Measurements from ENCODE around the gene WDR46.

Gene WDR46, protein sequence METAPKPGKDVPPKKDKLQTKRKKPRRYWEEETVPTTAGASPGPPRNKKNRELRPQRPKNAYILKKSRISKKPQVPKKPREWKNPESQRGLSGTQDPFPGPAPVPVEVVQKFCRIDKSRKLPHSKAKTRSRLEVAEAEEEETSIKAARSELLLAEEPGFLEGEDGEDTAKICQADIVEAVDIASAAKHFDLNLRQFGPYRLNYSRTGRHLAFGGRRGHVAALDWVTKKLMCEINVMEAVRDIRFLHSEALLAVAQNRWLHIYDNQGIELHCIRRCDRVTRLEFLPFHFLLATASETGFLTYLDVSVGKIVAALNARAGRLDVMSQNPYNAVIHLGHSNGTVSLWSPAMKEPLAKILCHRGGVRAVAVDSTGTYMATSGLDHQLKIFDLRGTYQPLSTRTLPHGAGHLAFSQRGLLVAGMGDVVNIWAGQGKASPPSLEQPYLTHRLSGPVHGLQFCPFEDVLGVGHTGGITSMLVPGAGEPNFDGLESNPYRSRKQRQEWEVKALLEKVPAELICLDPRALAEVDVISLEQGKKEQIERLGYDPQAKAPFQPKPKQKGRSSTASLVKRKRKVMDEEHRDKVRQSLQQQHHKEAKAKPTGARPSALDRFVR

DNA sequence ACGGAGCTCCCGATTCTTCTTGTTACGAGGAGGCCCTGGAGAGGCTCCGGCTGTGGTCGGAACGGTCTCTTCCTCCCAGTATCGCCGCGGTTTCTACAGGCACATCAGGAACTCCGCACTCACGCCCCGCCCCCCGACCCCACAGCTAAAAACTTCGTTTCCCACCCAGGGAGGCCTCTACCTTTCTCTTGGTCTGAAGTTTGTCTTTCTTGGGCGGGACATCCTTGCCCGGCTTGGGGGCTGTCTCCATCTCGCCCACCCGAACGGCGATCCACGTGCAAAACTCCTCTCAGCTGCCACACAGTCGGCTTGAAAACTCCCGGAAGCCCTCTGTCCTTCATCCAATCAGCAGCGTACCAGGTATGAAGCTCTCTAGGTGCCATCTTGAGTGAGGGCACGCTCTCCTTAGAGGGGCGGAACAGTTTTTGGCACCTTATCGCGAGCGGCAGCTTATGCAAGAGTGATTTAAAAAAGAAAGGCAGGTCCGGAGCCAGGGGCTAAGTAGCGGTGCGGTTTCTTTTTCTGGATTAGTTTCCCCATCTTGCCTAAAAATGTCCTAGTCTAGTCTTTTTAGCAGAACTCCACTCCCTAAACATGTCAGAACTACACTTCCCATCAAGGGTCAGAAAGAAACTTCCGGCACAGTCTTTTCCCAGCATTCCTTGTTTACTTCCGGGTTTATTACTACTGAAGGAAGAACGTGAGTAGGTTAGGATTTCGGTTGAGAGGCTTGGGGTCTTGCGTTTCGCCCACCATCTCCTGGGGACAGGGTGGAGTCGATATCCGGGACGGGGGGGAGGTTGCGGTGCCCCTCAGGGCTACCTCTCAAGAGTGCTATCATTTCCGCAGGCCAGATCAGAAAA is at the start of gene WDR46, which contains the start of gene PFDN6:
TSS of gene WDR46 (minus strand) at position 319 of the 863 bp plus-strand sequence. CDS start at position 250, 69 bp downstream.
TSS of gene PFDN6 (plus strand) at position 681 of the 863 bp plus-strand sequence. CDS start 256 bp downstream, outside the sequence.
- Histone ChIP-seq H3K4me3 (ENCODE audit: low read length) (peak within 1 kb of the TSS; percentile 66), H3K9ac (ENCODE audit: low read length) (peak within 1 kb of the TSS; percentile 40), H3K4me1 (ENCODE audit: control insufficient read depth, insufficient read depth, low read length) (peaks cover 18% of the 10 kb centered on the region), H3K27me3 (ENCODE audit: control insufficient read depth, insufficient read depth, low read length) (no peaks in the 10 kb centered on the region), H3K27ac (ENCODE audit: low read depth, low read length) (peak within 1 kb of the TSS; percentile 65), H3K36me3 (ENCODE audit: control insufficient read depth, insufficient read depth, low read length) (peaks cover 19% of the 10 kb centered on the region)

DNA sequence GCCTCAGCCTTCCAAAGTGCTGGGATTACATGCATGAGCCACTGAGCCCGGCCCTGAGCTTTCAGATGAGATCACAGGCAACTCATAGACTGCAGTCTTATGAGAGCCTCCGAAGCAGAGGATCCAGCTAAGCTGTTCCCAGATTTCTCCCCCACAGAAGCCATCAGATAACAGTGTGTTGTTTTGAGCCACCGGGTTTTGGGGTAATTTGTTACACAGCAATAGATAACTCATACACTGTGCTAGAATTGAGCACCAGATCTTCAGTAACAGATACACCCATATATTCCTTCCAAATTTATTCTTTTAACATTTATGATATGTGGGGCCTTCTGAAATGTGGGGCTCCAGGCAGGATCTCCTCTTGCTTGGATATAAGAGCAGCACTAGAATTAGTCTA is 47.5 kb upstream of the WDR46 start:
- Histone ChIP-seq H3K27ac (ENCODE audit: low read depth, low read length) (no peak overlapping the region), H3K27me3 (ENCODE audit: control insufficient read depth, insufficient read depth, low read length) (no peaks in the 10 kb centered on the region), H3K4me1 (ENCODE audit: control insufficient read depth, insufficient read depth, low read length) (no peaks in the 10 kb centered on the region), H3K36me3 (ENCODE audit: control insufficient read depth, insufficient read depth, low read length) (no peaks in the 10 kb centered on the region), H3K4me3 (ENCODE audit: low read length) (no peak overlapping the region), H3K9ac (ENCODE audit: low read length) (no peak overlapping the region)

DNA sequence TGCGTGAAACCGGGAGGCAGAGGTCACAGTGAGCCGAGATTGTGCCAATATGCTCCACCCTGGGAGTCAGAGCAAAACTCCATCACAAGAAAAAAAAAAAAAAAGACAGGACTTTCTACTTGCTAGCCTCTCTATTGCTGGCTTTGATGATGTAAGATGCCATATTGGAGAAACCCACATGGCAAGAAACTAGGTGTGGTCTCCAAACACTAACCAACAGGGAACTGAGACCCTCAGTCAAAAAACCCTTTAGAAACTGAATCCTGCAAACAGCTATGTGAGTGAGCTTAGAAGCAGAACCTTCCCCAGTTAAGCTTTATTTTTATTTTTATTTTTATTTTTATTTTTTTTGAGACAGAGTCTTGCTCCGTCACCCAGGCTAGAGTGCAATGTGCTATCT is 46.9 kb upstream of the WDR46 start:
- Histone ChIP-seq H3K4me3 (ENCODE audit: low read length) (no peak overlapping the region), H3K36me3 (ENCODE audit: control insufficient read depth, insufficient read depth, low read length) (no peaks in the 10 kb centered on the region), H3K27me3 (ENCODE audit: control insufficient read depth, insufficient read depth, low read length) (no peaks in the 10 kb centered on the region), H3K27ac (ENCODE audit: low read depth, low read length) (no peak overlapping the region), H3K4me1 (ENCODE audit: control insufficient read depth, insufficient read depth, low read length) (no peaks in the 10 kb centered on the region), H3K9ac (ENCODE audit: low read length) (no peak overlapping the region)

DNA sequence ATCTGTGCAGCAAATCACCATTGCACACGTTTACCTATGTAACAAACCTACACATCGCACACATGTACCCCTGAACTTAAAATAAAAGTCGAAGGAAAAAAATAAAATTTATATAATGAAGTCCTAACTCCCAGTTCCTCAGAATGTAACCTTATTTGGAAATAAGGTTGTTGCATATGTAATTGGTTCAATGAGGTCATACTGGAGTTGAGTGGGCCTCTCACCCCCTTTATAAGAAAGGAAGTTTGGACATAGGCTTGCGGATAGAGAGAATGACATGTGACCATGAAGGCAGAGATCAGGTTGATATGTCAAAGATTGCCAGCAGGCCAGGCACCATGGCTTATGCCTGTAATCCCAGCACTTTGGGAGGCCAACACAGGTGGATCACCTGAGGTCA is 44.6 kb upstream of the WDR46 start:
- no peaks in the 10 kb centered on the region for H3K27me3 ChIP-seq (ENCODE audit: control insufficient read depth, insufficient read depth, low read length)
- H3K4me3 ChIP-seq (ENCODE audit: low read length) = no peak overlapping the region
- H3K4me1 ChIP-seq (ENCODE audit: control insufficient read depth, insufficient read depth, low read length) = no peaks in the 10 kb centered on the region
- H3K9ac ChIP-seq (ENCODE audit: low read length) = no peak overlapping the region
- H3K27ac ChIP-seq (ENCODE audit: low read depth, low read length) = no peak overlapping the region
- no peaks in the 10 kb centered on the region for H3K36me3 ChIP-seq (ENCODE audit: control insufficient read depth, insufficient read depth, low read length)

DNA sequence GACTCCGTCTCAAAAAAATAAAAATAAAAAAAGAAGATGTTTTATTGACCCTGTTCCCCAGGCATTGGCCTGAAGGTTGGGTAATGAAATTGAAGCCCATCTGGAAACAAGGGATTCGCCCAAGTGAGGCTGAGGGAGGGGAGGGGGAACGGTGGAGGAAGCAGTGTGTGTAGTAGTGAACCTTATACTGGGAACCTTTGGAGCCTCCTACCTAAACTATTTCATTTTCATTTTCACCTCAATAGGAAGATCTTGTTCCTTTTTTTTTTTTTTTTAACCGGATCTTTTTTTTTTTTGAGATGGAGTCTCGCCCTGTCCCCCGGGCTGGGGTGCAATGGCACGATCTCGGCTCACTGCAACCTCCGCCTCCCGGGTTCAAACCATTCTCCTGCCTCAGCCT is 41.7 kb upstream of the WDR46 start:
- no peaks in the 10 kb centered on the region for H3K36me3 ChIP-seq (ENCODE audit: control insufficient read depth, insufficient read depth, low read length)
- no peak overlapping the region for H3K27ac ChIP-seq (ENCODE audit: low read depth, low read length)

DNA sequence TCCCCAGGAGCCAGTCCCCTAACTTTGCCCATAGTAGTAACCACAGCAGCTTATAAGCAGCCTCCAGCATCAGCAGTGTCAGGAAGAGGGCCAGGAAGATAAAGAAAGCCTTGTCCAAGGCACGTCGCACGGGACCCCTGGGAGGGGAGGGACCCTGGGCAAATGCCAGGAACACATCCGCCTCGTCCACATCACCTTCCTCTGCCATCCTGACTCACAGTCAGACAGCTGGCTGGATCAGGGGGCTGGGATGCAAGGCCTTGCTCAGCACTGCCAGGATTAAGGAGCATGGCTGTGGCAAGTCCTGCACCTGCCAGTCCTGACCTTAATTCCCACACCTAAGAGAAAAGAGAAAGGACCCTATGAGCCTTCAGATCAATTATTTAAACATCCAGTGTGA is 40.0 kb upstream of the WDR46 start:
- Histone ChIP-seq H3K27ac (ENCODE audit: low read depth, low read length) (no peak overlapping the region), H3K36me3 (ENCODE audit: control insufficient read depth, insufficient read depth, low read length) (no peaks in the 10 kb centered on the region), H3K4me3 (ENCODE audit: low read length) (no peak overlapping the region), H3K4me1 (ENCODE audit: control insufficient read depth, insufficient read depth, low read length) (no peaks in the 10 kb centered on the region), H3K27me3 (ENCODE audit: control insufficient read depth, insufficient read depth, low read length) (no peaks in the 10 kb centered on the region), H3K9ac (ENCODE audit: low read length) (no peak overlapping the region)

More for the DNA sequence above, 41.7 kb upstream of the WDR46 start:
- no peaks in the 10 kb centered on the region for H3K4me1 ChIP-seq (ENCODE audit: control insufficient read depth, insufficient read depth, low read length)
- H3K9ac ChIP-seq (ENCODE audit: low read length) = no peak overlapping the region
- no peak overlapping the region for H3K4me3 ChIP-seq (ENCODE audit: low read length)
- H3K27me3 ChIP-seq (ENCODE audit: control insufficient read depth, insufficient read depth, low read length) = no peaks in the 10 kb centered on the region

DNA sequence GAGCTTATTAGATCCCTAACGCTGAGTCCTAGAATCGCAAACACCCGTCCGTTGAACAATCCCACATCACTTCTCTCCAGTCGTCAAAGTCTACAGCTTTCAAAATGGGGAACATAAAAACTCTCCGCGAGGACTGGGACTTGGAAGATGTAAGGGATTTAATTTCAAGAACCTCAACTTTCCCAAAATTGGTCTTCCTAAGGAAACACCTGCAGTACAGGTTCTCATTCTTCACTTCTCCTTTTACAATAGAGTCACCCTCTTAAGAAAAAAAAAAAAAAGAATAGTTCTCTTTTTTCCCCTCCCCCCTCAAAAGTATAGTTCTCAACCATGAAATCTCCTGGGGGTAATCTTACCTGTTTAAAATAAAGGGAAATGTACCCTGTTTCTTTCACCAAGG is 35.1 kb upstream of the WDR46 start:
- H3K4me1 ChIP-seq (ENCODE audit: control insufficient read depth, insufficient read depth, low read length) = peaks cover 4% of the 10 kb centered on the region
- H3K27me3 ChIP-seq (ENCODE audit: control insufficient read depth, insufficient read depth, low read length) = no peaks in the 10 kb centered on the region
- no peak overlapping the region for H3K9ac ChIP-seq (ENCODE audit: low read length)
- H3K27ac ChIP-seq (ENCODE audit: low read depth, low read length) = no peak overlapping the region
- H3K36me3 ChIP-seq (ENCODE audit: control insufficient read depth, insufficient read depth, low read length) = peaks cover 12% of the 10 kb centered on the region
- peak overlapping the region; percentile 75 for H3K4me3 ChIP-seq (ENCODE audit: low read length)

DNA sequence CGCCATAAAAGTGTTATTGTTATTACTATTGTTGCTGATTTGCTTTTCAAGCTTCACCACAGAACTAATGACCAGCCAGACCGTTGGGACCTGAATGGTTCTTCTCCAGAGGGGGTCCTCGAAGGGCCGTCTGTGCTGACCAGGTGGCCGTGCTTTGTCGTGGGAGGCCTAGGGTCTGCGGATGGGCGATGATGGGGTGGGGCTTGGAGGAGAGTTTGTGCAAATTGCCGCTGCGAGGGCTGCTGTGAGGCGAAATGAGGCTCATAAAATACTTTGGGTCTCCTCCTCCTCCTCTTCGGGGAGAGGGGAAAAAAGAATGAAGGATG is 34.5 kb upstream of the WDR46 start:
- no peak overlapping the region for H3K9ac ChIP-seq (ENCODE audit: low read length)
- peak overlapping the region; percentile 85 for H3K27ac ChIP-seq (ENCODE audit: low read depth, low read length)
- H3K27me3 ChIP-seq (ENCODE audit: control insufficient read depth, insufficient read depth, low read length) = no peaks in the 10 kb centered on the region
- peaks cover 4% of the 10 kb centered on the region for H3K4me1 ChIP-seq (ENCODE audit: control insufficient read depth, insufficient read depth, low read length)
- H3K4me3 ChIP-seq (ENCODE audit: low read length) = peak overlapping the region; percentile 75
- H3K36me3 ChIP-seq (ENCODE audit: control insufficient read depth, insufficient read depth, low read length) = peaks cover 17% of the 10 kb centered on the region

DNA sequence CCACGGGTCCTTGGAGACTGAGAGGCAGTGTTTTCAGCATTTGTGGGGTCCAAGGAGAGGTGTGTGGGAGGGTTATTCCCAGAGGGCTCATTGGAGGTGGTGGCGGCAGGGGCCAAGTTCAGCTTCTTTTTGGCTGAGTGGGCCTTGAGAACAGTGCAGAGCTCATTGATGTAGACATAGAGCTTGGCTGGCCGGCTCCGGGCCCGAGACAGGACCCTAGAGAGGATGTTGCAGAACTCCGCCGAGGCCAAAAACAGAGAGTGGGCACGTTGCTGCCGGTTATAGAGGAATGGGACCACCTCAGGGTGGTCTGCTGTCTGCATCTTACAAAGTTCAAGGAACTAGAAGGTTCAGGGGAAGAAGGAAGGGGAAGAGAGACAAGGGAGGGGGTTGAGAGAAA is 32.2 kb upstream of the WDR46 start:
- H3K4me1 ChIP-seq (ENCODE audit: control insufficient read depth, insufficient read depth, low read length) = peaks cover 7% of the 10 kb centered on the region
- no peak overlapping the region for H3K9ac ChIP-seq (ENCODE audit: low read length)

DNA sequence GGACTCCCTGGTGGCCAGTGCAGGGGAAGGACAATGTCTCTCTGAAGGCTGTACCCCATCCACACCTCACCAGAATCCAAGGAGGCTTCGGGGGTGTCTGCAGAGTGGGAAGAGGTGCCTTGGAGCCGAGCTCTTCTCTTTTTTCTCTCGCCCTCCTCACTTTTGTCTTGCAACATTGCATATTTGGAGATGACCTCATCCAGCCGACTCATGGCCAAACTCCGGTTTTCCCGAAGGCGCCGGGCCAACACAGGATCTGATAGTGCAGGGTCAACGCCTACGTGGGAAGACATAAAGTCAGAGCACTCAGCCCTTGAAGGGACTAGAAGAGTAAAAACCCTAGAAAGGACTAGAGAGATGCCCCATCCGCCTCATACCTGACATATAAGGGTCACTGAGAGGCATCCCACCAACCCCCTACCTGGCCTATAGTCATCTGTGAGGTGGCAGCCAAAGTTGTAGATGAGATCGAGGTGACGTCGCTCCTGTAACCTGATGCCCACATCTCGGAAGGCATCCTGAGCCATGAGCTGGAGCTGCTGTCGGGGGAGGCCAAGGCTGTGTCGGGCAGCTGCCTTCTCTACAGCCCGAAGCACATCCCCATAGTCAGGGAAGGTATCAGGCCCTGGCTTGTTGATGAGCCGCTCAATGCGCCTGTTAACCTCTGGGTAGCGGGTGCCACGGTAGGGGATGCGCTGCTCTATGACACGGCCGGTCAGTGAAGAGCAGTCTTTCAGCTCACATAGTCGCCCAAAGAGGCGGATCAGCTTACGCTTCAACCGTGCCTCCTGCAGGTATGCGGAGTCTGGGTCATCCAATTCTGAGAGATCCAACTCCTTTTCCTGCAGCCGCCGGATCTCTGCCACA is 31.5 kb upstream of the WDR46 start:
- peaks cover 17% of the 10 kb centered on the region for H3K36me3 ChIP-seq (ENCODE audit: control insufficient read depth, insufficient read depth, low read length)
- no peak overlapping the region for H3K9ac ChIP-seq (ENCODE audit: low read length)
- H3K27ac ChIP-seq (ENCODE audit: low read depth, low read length) = no peak overlapping the region
- no peaks in the 10 kb centered on the region for H3K27me3 ChIP-seq (ENCODE audit: control insufficient read depth, insufficient read depth, low read length)
- H3K4me3 ChIP-seq (ENCODE audit: low read length) = no peak overlapping the region
- H3K4me1 ChIP-seq (ENCODE audit: control insufficient read depth, insufficient read depth, low read length) = peaks cover 7% of the 10 kb centered on the region

More for the DNA sequence above, 32.2 kb upstream of the WDR46 start:
- Histone ChIP-seq H3K27me3 (ENCODE audit: control insufficient read depth, insufficient read depth, low read length) (no peaks in the 10 kb centered on the region), H3K36me3 (ENCODE audit: control insufficient read depth, insufficient read depth, low read length) (peaks cover 17% of the 10 kb centered on the region), H3K27ac (ENCODE audit: low read depth, low read length) (no peak overlapping the region), H3K4me3 (ENCODE audit: low read length) (peak overlapping the region; percentile 75)

DNA sequence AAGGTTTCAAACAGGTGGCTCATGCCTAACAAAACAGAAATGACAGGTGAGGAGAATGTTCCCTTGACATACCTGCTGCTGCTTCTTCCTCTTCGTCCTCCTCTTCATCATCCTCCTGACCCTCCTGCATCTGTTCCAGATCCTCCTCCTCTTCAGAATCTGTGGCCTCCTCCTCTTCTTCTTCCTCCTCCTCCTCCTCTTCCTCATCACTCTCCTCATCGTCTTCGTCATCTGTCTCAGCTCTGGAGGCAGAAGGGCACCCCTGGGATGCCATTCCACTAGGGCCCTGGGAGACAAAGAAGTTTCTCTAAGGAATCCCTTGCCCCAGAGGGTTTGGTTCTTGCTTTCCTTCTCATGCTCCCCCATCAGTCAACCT is 30.9 kb upstream of the WDR46 start:
- peaks cover 7% of the 10 kb centered on the region for H3K4me1 ChIP-seq (ENCODE audit: control insufficient read depth, insufficient read depth, low read length)
- H3K9ac ChIP-seq (ENCODE audit: low read length) = no peak overlapping the region
- no peak overlapping the region for H3K4me3 ChIP-seq (ENCODE audit: low read length)
- H3K27me3 ChIP-seq (ENCODE audit: control insufficient read depth, insufficient read depth, low read length) = no peaks in the 10 kb centered on the region
- peaks cover 17% of the 10 kb centered on the region for H3K36me3 ChIP-seq (ENCODE audit: control insufficient read depth, insufficient read depth, low read length)
- no peak overlapping the region for H3K27ac ChIP-seq (ENCODE audit: low read depth, low read length)

All from rectal smooth muscle tissue (tissue), 1 donor.